VCaP (cell line): Measurements from ENCODE around the gene ZSWIM6.
A peak's percentile ranks its signal among the peaks of the same experiment; 100 is the strongest.

ENCODE experiments used
- H3K27ac ChIP-seq: fragments of 450-650 bp; 2 replicates; pipeline ENCODE4 v1.5.1; 2017
- CTCF ChIP-seq: fragments of 450-650 bp; conservative IDR thresholded peaks from 2 replicates; pipeline ENCODE4 v1.5.1; 2017; ENCODE audit warnings: mild to moderate bottlenecking, moderate library complexity

The ZSWIM6 gene

GRCh38 chr5:61334868-61335615 lies 3.0 kb downstream of the ZSWIM6 start:
- peak overlapping the region; percentile 81 for H3K27ac ChIP-seq
- TF ChIP-seq CTCF = no peak

GRCh38 chr5:61339764-61340163 lies 7.7 kb downstream of the ZSWIM6 start:
- no peak overlapping the region for H3K27ac ChIP-seq
- no peak for TF ChIP-seq CTCF

GRCh38 chr5:61340775-61341361 lies 8.8 kb downstream of the ZSWIM6 start:
- no peak for TF ChIP-seq CTCF
- H3K27ac ChIP-seq = no peak overlapping the region

GRCh38 chr5:61342071-61342501 lies 10.0 kb downstream of the ZSWIM6 start:
- no peak overlapping the region for H3K27ac ChIP-seq
- TF ChIP-seq CTCF = no peak

GRCh38 chr5:61344187-61344944 lies 12.3 kb downstream of the ZSWIM6 start:
- no peak for TF ChIP-seq CTCF

GRCh38 chr5:61346511-61346910 lies 14.5 kb downstream of the ZSWIM6 start:
- no peak for TF ChIP-seq CTCF
- no peak overlapping the region for H3K27ac ChIP-seq

More at GRCh38 chr5:61344187-61344944, 12.3 kb downstream of the ZSWIM6 start:
- no peak overlapping the region for H3K27ac ChIP-seq

GRCh38 chr5:61347080-61347479 lies 15.0 kb downstream of the ZSWIM6 start:
- no peak for TF ChIP-seq CTCF
- H3K27ac ChIP-seq = no peak overlapping the region
